Right atrium auricular region (tissue), 2 donors: Measurements from ENCODE around the gene MLH1. TPM values are rescaled to one million over a fixed set of nuclear protein-coding genes. Genes with fewer than 3 reads are reported as not detected.

Source experiments
- DNase-seq: peaks from one replicate; pipeline ENCODE4 v3.0.0-alpha.2; 2019; ENCODE audit warnings: low spot score
- H3K27ac ChIP-seq, 2 donors: fragments of 200-600 bp; sonication (generic); 1 replicate in 1 of 2; 2 replicates in 1 of 2; pipeline ENCODE4 v1.5.1; 2016 to 2019
- H3K27me3 ChIP-seq, 2 donors: fragments of 200-600 bp; sonication (generic); one replicate each; pipeline versions ENCODE4 v1.5.1 to v1.6.0; 2017 to 2019
- H3K36me3 ChIP-seq: fragments of 200-600 bp; sonication (generic); one replicate; pipeline ENCODE4 v1.5.1; 2016
- H3K4me1 ChIP-seq, 2 donors: fragments of 200-600 bp; sonication (generic); one replicate each; pipeline versions ENCODE4 v1.5.1 to v1.6.0; 2017 to 2019
- H3K4me3 ChIP-seq, 2 donors: fragments of 200-600 bp; sonication (generic); 1 replicate in 1 of 2; 2 replicates in 1 of 2; pipeline ENCODE4 v1.5.1; 2017 to 2019; ENCODE audit warnings: mild to moderate bottlenecking in 1 of 2, moderate library complexity in 1 of 2
- H3K9me3 ChIP-seq, 2 donors: fragments of 200-600 bp; sonication (generic); one replicate each; pipeline ENCODE4 v1.5.1; 2019
- total RNA-seq, 2 donors: library from RNA; depleted of rRNA; stranded (reverse); fragments of >200 nt; gene quantifications; one replicate each; pipeline ENCODE4 v1.1.0, GENCODE V29; 2016
- TF ChIP-seq, protein P1 (sequence below), 2 donors: fragments of 200-600 bp; sonication (generic); IDR thresholded peaks; one replicate each; pipeline ENCODE4 v1.5.1; 2019; ENCODE audit warnings: antibody characterized with exemption in 2 of 2

The MLH1 gene
- total RNA-seq, 2 donors from 2014 or later = 36.0 to 37.8 TPM

DNA sequence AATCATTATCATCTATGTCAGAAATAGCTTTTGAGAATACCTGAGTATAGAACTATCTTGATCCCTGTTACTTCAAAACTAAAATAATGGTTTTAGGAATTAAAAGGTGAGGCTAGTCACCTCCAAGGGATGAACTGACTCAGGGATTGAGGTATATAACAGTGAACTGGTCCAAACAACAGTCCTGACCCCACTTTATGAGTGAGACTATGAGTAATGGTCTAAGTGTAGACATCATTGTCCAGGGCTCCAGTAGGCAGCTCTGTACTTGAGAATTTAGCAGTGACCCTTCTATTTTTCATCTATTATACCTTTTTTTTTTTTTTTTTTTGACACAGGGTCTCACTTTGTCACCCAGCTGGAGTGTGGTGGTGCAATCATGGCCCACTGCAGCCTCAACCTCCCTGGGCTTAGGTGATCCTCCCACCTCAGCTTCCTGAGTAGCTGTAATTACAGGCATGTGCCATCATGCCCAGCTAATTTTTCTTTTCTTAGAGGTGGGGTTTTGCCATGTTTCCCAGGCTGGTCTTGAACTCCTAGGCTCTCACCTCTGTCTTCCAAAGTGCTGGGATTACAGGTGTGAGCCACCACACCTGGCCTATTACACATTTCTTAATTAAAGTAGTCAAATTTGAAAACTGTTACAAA is 36.3 kb downstream of the MLH1 start:
- peak overlapping the region; percentile 70 to 77 for H3K27ac ChIP-seq
- peaks cover 0 to 66% of the 10 kb centered on the region in 2 donors for H3K4me1 ChIP-seq
- no peak overlapping the region for H3K4me3 ChIP-seq
- peaks cover 18% of the 10 kb centered on the region for H3K36me3 ChIP-seq
- DNase-seq = no peak
- H3K27me3 ChIP-seq = no peaks in the 10 kb centered on the region
- no peaks in the 10 kb centered on the region for H3K9me3 ChIP-seq
- TF ChIP-seq, protein P1, sequence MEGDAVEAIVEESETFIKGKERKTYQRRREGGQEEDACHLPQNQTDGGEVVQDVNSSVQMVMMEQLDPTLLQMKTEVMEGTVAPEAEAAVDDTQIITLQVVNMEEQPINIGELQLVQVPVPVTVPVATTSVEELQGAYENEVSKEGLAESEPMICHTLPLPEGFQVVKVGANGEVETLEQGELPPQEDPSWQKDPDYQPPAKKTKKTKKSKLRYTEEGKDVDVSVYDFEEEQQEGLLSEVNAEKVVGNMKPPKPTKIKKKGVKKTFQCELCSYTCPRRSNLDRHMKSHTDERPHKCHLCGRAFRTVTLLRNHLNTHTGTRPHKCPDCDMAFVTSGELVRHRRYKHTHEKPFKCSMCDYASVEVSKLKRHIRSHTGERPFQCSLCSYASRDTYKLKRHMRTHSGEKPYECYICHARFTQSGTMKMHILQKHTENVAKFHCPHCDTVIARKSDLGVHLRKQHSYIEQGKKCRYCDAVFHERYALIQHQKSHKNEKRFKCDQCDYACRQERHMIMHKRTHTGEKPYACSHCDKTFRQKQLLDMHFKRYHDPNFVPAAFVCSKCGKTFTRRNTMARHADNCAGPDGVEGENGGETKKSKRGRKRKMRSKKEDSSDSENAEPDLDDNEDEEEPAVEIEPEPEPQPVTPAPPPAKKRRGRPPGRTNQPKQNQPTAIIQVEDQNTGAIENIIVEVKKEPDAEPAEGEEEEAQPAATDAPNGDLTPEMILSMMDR (IDR thresholded peaks at IDR 0.05) = no peak

DNA sequence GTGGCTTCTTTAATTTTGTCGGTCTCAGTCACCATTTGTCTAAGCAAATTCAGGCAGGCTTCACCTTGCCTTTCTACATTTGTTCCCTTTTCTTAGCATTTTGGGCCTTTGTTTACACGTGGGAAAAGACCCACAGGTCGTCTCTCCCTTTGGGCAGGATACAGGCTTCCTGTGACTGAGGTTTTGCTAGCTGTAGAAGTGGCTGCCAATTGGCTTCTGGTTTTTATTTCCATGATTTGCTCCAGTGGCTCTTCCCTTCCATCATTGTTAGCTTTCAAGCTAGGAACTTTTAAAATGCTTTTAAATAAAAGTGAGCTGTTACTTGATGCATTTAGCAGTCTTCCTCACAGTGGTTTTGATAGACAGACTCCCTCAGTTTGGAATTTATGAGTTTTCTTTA is 37.3 kb downstream of the MLH1 start:
- TF ChIP-seq, protein P1 (IDR thresholded peaks at IDR 0.05) = no peak
- DNase-seq = no peak
- H3K9me3 ChIP-seq = peaks cover 0 to 3% of the 10 kb centered on the region in 2 donors
- H3K4me3 ChIP-seq = no peak overlapping the region
- peaks cover 21% of the 10 kb centered on the region for H3K36me3 ChIP-seq
- H3K4me1 ChIP-seq = peaks cover 0 to 65% of the 10 kb centered on the region in 2 donors
- H3K27ac ChIP-seq = peak overlapping the region; percentile 70 to 77
- H3K27me3 ChIP-seq = no peaks in the 10 kb centered on the region

DNA sequence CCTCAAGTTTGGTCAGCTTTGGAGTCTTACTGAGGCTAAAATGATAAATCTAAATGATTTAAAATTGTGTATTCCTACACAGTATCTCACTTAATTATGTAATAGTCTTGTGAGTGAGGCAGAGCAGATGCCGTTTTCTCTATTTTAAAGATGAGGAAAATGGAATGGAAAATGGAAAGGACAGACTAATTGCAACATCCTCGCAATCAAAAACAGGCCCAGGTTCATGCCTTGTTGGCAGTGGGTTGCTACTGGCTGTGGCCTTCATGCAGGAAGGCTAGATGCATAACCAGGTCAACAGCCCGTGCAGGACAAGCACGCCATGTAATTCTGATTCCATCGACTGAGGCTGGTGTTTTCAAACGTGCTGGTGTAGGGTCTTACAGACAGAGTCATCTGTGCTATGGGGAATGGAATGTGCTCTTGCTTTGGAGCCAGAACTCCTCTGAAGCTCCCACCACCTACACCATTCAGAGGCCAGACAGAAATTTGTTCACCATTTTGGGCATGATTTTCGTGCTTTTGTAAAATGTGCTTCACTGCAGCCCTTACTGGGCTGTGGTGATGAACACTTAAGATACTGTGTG is 37.9 kb downstream of the MLH1 start:
- Histone ChIP-seq H3K27me3 (no peaks in the 10 kb centered on the region), H3K4me1 (peaks cover 0 to 59% of the 10 kb centered on the region in 2 donors), H3K9me3 (peaks cover 0 to 9% of the 10 kb centered on the region in 2 donors), H3K27ac (peak overlapping the region; percentile 70 to 77), H3K4me3 (no peak overlapping the region), H3K36me3 (peaks cover 18% of the 10 kb centered on the region)
- DNase-seq = no peak
- TF ChIP-seq, protein P1 (IDR thresholded peaks at IDR 0.05) = no peak

DNA sequence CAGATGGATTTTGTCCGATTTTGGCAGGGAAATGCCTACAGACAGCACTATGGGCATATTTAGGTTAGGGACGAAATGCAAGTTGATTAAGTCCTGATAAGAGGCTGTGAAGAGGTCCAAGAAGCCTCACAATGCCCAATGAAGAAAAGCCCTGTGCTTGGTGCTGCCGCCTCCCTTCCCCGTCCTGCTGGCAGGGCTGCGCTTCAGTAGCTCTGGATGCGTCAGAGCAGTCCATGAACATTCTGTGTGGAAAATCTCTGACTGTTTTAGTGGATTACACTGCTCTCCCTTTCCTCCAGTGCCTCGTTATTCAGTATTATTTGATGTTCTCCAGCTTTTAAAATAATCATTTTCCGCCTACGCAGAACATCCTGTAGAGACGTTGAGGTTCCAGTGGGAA is 39.6 kb downstream of the MLH1 start:
- TF ChIP-seq, protein P1 (IDR thresholded peaks at IDR 0.05) = no peak
- Histone ChIP-seq H3K9me3 (peaks cover 0 to 18% of the 10 kb centered on the region in 2 donors), H3K4me1 (peaks cover 0 to 45% of the 10 kb centered on the region in 2 donors), H3K27ac (peak overlapping the region; percentile 13 to 77), H3K36me3 (peaks cover 21% of the 10 kb centered on the region), H3K27me3 (no peaks in the 10 kb centered on the region), H3K4me3 (no peak overlapping the region)
- no peak for DNase-seq

DNA sequence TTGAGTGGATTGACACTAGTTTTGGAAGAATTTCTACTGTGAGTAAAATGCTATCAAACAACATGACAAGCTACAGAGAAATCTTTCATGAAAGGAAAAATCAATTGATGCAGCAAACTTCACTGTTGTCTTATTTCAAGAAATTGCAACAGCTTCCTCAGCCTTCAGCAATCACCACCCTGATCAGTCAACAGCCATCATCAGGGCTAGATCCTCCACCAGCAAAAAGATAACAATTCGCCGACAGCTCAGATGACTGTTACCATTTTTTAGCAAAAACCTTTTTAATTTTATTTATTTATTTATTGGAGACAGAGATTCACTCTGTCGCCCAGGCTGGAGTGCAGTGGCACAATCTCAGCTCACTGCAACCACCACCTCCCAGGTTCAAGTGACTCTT is 44.0 kb downstream of the MLH1 start:
- Histone ChIP-seq H3K9me3 (peaks cover 0 to 18% of the 10 kb centered on the region in 2 donors), H3K36me3 (peaks cover 32% of the 10 kb centered on the region), H3K27ac (no peak overlapping the region), H3K4me1 (peaks cover 0 to 14% of the 10 kb centered on the region in 2 donors), H3K4me3 (no peak overlapping the region), H3K27me3 (no peaks in the 10 kb centered on the region)
- no peak for DNase-seq
- TF ChIP-seq, protein P1 (IDR thresholded peaks at IDR 0.05) = no peak
